ENCODE data around the gene AK1.

DNA sequence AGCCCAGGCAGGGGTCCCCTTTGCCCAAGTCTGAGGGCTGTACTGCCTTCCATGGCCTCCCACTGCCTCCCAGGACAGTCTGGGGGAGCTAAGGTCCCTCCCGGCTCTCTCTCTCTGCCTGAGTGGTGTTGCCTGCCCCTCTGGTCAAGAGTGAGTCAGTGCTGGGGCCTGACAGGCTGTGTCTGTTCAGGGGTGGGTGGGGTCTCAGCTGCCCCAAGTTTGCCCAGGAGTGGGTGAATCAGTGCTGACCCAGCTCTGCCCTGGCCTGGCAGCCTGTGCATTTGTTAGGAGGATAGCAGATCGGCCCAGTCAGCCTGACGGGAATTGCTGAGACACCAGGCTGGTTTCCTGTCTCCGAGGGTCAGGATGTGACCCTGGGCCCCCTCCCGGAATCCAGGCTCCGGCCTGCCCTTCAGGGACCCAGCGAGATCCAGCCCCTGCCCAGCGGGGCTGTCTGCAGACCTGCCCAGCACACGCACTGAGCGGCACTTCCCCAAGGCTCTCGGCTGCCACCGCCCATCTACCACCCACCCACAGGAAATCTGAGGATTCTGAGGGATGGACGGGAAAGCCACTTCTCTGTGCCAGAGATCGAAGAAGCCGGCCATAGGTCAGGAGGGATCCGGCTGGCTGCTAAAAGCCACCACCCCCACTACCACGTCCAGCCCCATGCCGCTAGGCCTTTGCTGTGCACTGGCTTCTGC, 38.9 kb downstream of the AK1 start:
- TF ChIP-seq POLR2A (IDR thresholded peaks at IDR 0.05; ENCODE audit: low read depth, low read length), result no peak
- TF ChIP-seq TAF1 (IDR thresholded peaks at IDR 0.05; ENCODE audit: borderline replicate concordance, low read depth, low read length), result no peak
- no peak for TF ChIP-seq POLR2AphosphoS5 (IDR thresholded peaks at IDR 0.05; ENCODE audit: low read depth, low read length)

Data from GM12892 (cell line).